ENCODE data around the gene COA1. TPM values are rescaled to one million over a fixed set of nuclear protein-coding genes. Genes with fewer than 3 reads are reported as not detected.

COA1 gene
- total and polyA plus RNA-seq, 9 of the 15 experiments (the other 6 are each of a cell fraction or from before 2014, with no cell fraction given) = 98.9 to 463 (median 181) TPM

GRCh38 chr7:43750016-43750887 lies 20.9 kb upstream of the COA1 start (continued):
- TF ChIP-seq ZNF395 (CRISPR knock-in tag; IDR thresholded peaks at IDR 0.05) (0 out of 2 replicates have a peak, but pooled peaks have one; percentile 24), TSC22D4 (tag; IDR thresholded peaks at IDR 0.05) (no peak), CHD1 (IDR thresholded peaks at IDR 0.05; ENCODE audit: low read length) (no peak), ZNF280B (CRISPR knock-in tag; IDR thresholded peaks at IDR 0.05) (no peak), RFX1 (IDR thresholded peaks at IDR 0.05) (no peak), ZNF318 (IDR thresholded peaks at IDR 0.05; ENCODE audit: borderline replicate concordance in 1 of 2, low read depth in 1 of 2) (no peak), RBM17 (IDR thresholded peaks at IDR 0.05; ENCODE audit: borderline replicate concordance, low read depth, low read length) (no peak), DDX20 (tag; IDR thresholded peaks at IDR 0.05; ENCODE audit: low read depth) (no peak), SMARCA4 (IDR thresholded peaks at IDR 0.05) (peak; percentile 75; the same call in 1 of the 2 replicates), HMG20A (CRISPR knock-in tag; conservative IDR thresholded peaks at IDR 0.05) (no peak), VEZF1 (CRISPR knock-in tag; IDR thresholded peaks at IDR 0.05) (peak; percentile 32; the same call in 1 of the 2 replicates), ZFP1 (CRISPR knock-in tag; IDR thresholded peaks at IDR 0.05) (no peak)
